Measurements from ENCODE around the gene KLF13. TPM values are rescaled to one million over a fixed set of nuclear protein-coding genes. Genes with fewer than 3 reads are reported as not detected.

The KLF13 gene
- total RNA-seq, 1 experiment from 2014 or later: 78.6 TPM

DNA sequence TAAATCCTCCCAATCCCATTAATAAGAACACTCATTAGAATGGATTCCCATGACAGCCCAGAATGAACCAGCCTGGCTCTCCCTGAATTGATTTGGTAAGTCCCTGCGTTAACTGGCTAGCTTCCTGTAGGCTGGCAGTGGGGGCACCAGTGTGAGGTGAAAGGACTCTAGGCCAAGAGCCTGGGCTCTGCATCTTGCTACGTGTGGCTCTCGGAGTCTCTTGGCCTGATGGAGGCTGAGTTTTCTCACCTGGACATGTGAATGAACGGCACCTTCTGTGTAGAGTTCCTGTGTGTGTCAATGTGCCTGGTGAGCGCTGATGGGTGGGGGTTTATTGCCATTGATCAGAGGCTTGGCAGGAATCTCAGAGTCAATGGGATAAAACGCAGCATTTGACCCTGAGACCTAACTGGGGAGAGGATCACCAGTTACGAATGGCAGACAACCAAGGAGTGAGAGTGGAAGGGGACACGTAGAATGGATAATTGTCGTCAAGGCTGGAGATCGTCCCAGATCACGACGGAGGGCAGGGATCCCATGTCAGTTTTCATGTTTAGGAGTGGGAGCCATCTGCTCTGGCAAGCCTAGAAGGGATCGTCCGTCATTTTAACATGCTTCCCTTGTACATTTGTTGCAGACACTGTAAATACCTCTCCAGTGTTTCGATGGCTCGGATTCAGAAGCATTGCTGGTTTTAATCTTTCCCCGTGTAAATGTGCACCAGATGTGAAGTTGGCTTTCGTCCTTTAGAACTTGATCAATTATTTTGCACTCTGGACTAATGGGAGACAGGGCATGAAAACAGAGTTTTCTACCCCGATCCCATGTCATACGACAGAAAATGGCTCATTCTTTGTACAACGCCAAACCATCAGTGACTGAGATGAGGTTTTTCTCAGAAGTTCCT lies 9.0 kb upstream of the KLF13 start:
- no TSS peak for BruUV-seq (replicated peaks)
- ChIA-PET POLR2A (no interaction called here), CTCF (no interaction called here)
- intact Hi-C loops (cut with micrococcal nuclease; ENCODE audit: unreplicated experiment): no loop called here
- no peak for ATAC-seq
- Histone ChIP-seq H3K27ac (ENCODE audit: low read length) (no peak overlapping the region), H3K27me3 (ENCODE audit: control insufficient read depth, insufficient read depth, low read length) (no peaks in the 10 kb centered on the region), H3K36me3 (ENCODE audit: control insufficient read depth, insufficient read depth, low read length) (no peaks in the 10 kb centered on the region), H3K4me1 (ENCODE audit: control insufficient read depth, insufficient read depth, low read length) (no peaks in the 10 kb centered on the region), H3K9me3 (ENCODE audit: control insufficient read depth, insufficient read depth, low read depth, low read length) (no peaks in the 10 kb centered on the region), H3K4me3 (ENCODE audit: low read depth in 2 of 2, low read length in 2 of 2) (no peak overlapping the region)
- DNase-seq (ENCODE audit: low read depth, low spot score): no peak
- TF ChIP-seq POLR2AphosphoS5 (IDR thresholded peaks at IDR 0.05; ENCODE audit: low read depth, low read length): no peak
- in situ Hi-C loops (cut with HindIII; ENCODE audit: low pct_unique_long_range_greater_than_20kb, low sequenced_read_pairs): no loop called here

DNA sequence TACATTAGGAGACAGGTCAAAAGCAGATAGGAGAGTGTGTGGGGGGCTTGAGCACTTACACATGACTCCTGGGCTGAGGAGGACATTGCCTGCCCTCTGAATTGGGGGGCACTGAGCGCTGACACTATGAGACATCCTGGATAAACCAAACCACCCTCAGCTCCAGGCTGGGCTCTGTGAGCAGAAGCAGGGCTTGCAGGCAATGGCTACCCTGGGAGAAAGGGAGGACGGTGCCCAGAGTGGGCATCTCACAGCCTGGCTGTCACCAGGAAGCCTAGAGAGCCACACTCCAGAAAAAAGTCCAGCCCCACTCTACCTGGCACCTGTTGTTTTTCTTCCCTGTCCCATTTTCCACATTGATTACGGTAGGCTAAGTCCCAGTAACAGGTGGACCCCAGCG lies 8.2 kb upstream of the KLF13 start:
- H3K4me1 ChIP-seq (ENCODE audit: control insufficient read depth, insufficient read depth, low read length): no peaks in the 10 kb centered on the region; the same call in 1 of the 2 replicates
- no peak overlapping the region for H3K27ac ChIP-seq (ENCODE audit: low read length)
- in situ Hi-C loops (cut with HindIII; ENCODE audit: low pct_unique_long_range_greater_than_20kb, low sequenced_read_pairs) (no loop called here), intact Hi-C loops (cut with micrococcal nuclease; ENCODE audit: unreplicated experiment) (no loop called here)
- ATAC-seq: no peak
- no TSS peak for BruUV-seq (replicated peaks)
- ChIA-PET CTCF (no interaction called here), POLR2A (no interaction called here)
- no peaks in the 10 kb centered on the region for H3K27me3 ChIP-seq (ENCODE audit: control insufficient read depth, insufficient read depth, low read length)
- H3K4me3 ChIP-seq (ENCODE audit: low read depth in 2 of 2, low read length in 2 of 2): no peak overlapping the region
- no peak for DNase-seq (ENCODE audit: low read depth, low spot score)
- TF ChIP-seq, protein P1, sequence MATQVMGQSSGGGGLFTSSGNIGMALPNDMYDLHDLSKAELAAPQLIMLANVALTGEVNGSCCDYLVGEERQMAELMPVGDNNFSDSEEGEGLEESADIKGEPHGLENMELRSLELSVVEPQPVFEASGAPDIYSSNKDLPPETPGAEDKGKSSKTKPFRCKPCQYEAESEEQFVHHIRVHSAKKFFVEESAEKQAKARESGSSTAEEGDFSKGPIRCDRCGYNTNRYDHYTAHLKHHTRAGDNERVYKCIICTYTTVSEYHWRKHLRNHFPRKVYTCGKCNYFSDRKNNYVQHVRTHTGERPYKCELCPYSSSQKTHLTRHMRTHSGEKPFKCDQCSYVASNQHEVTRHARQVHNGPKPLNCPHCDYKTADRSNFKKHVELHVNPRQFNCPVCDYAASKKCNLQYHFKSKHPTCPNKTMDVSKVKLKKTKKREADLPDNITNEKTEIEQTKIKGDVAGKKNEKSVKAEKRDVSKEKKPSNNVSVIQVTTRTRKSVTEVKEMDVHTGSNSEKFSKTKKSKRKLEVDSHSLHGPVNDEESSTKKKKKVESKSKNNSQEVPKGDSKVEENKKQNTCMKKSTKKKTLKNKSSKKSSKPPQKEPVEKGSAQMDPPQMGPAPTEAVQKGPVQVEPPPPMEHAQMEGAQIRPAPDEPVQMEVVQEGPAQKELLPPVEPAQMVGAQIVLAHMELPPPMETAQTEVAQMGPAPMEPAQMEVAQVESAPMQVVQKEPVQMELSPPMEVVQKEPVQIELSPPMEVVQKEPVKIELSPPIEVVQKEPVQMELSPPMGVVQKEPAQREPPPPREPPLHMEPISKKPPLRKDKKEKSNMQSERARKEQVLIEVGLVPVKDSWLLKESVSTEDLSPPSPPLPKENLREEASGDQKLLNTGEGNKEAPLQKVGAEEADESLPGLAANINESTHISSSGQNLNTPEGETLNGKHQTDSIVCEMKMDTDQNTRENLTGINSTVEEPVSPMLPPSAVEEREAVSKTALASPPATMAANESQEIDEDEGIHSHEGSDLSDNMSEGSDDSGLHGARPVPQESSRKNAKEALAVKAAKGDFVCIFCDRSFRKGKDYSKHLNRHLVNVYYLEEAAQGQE (IDR thresholded peaks at IDR 0.05; ENCODE audit: insufficient read depth in 1 of 2, low read depth in 2 of 2, low read length in 1 of 2): no peak
- no peak for TF ChIP-seq SIN3A (IDR thresholded peaks at IDR 0.05; ENCODE audit: borderline replicate concordance, insufficient read depth, low read depth, low read length)
- TF ChIP-seq POLR2AphosphoS5 (IDR thresholded peaks at IDR 0.05; ENCODE audit: low read depth, low read length): no peak
- TF ChIP-seq, protein P2, sequence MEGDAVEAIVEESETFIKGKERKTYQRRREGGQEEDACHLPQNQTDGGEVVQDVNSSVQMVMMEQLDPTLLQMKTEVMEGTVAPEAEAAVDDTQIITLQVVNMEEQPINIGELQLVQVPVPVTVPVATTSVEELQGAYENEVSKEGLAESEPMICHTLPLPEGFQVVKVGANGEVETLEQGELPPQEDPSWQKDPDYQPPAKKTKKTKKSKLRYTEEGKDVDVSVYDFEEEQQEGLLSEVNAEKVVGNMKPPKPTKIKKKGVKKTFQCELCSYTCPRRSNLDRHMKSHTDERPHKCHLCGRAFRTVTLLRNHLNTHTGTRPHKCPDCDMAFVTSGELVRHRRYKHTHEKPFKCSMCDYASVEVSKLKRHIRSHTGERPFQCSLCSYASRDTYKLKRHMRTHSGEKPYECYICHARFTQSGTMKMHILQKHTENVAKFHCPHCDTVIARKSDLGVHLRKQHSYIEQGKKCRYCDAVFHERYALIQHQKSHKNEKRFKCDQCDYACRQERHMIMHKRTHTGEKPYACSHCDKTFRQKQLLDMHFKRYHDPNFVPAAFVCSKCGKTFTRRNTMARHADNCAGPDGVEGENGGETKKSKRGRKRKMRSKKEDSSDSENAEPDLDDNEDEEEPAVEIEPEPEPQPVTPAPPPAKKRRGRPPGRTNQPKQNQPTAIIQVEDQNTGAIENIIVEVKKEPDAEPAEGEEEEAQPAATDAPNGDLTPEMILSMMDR (IDR thresholded peaks at IDR 0.05): no peak
- no peak for TF ChIP-seq TCF7L2 (IDR thresholded peaks at IDR 0.05; ENCODE audit: low read depth, low read length)
- no peaks in the 10 kb centered on the region for H3K36me3 ChIP-seq (ENCODE audit: control insufficient read depth, insufficient read depth, low read length)
- H3K9me3 ChIP-seq (ENCODE audit: control insufficient read depth, insufficient read depth, low read depth, low read length): no peaks in the 10 kb centered on the region

DNA sequence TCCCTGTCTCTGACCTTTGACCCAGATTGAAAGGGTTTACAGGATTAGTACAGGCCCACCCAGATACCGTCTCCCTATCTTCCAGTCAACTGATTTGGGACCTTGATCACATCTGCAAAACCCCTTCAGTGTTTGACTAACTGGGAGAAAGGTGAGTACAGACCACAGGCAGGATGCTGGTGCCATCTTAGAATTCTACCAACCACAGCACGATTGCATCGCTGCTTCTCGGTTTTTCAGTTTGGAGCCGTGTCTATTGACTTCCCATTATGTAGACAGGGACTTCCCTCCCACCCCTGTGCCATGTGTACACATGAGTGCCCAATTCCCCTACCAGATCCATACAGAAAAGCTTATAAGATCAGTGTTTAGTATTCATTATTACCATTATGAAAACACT lies 6.6 kb upstream of the KLF13 start:
- H3K4me1 ChIP-seq (ENCODE audit: control insufficient read depth, insufficient read depth, low read length): peaks cover 5% of the 10 kb centered on the region; the same call in 1 of the 2 replicates
- TF ChIP-seq TCF7L2 (IDR thresholded peaks at IDR 0.05; ENCODE audit: low read depth, low read length): no peak
- TF ChIP-seq SIN3A (IDR thresholded peaks at IDR 0.05; ENCODE audit: borderline replicate concordance, insufficient read depth, low read depth, low read length): no peak
- TF ChIP-seq, protein P2 (IDR thresholded peaks at IDR 0.05): no peak
- TF ChIP-seq, protein P1 (IDR thresholded peaks at IDR 0.05; ENCODE audit: insufficient read depth in 1 of 2, low read depth in 2 of 2, low read length in 1 of 2): no peak
- TF ChIP-seq POLR2AphosphoS5 (IDR thresholded peaks at IDR 0.05; ENCODE audit: low read depth, low read length): no peak
- H3K27ac ChIP-seq (ENCODE audit: low read length): no peak overlapping the region
- ATAC-seq (no peak), DNase-seq (ENCODE audit: low read depth, low spot score) (no peak)
- H3K9me3 ChIP-seq (ENCODE audit: control insufficient read depth, insufficient read depth, low read depth, low read length): no peaks in the 10 kb centered on the region
- ChIA-PET CTCF (no interaction called here), POLR2A (interaction anchor here (0.7 kb wide), 1 partner anchor 51 kb away, joined by 3 read pairs; no protein-coding TSS in a partner anchor)
- no peak overlapping the region for H3K4me3 ChIP-seq (ENCODE audit: low read depth in 2 of 2, low read length in 2 of 2)
- no TSS peak for BruUV-seq (replicated peaks)
- H3K36me3 ChIP-seq (ENCODE audit: control insufficient read depth, insufficient read depth, low read length): no peaks in the 10 kb centered on the region
- intact Hi-C loops (cut with micrococcal nuclease; ENCODE audit: unreplicated experiment): loop anchor here (10.0 kb wide), 1 partner anchor 105 kb away; no protein-coding TSS in a partner anchor
- in situ Hi-C loops (cut with HindIII; ENCODE audit: low pct_unique_long_range_greater_than_20kb, low sequenced_read_pairs): no loop called here
- H3K27me3 ChIP-seq (ENCODE audit: control insufficient read depth, insufficient read depth, low read length): no peaks in the 10 kb centered on the region
